H7 (cell line): Measurements from ENCODE around the gene FH. TPM values are rescaled to one million over a fixed set of nuclear protein-coding genes. Genes with fewer than 3 reads are reported as not detected.

Experiments used
- DNase-seq: peaks from one replicate; pipeline ENCODE4 v3.0.0; 2012
- H3K27me3 ChIP-seq: 2 replicates; pipeline ENCODE4 v1.6.0; 2011; ENCODE audit warnings: mild to moderate bottlenecking, low read length; ENCODE audit not compliant: control insufficient read depth, insufficient read depth
- H3K36me3 ChIP-seq: replicated peaks from 2 replicates; pipeline ENCODE4 v1.5.1; 2011; ENCODE audit warnings: low read length; ENCODE audit not compliant: control insufficient read depth, insufficient read depth
- H3K4me3 ChIP-seq: 2 replicates; pipeline ENCODE4 v1.5.1; 2011; ENCODE audit warnings: low read depth, mild to moderate bottlenecking, control low read depth, low read length, moderate library complexity; ENCODE audit not compliant: insufficient read depth
- total RNA-seq: library from RNA; depleted of rRNA; stranded (reverse); fragments of >200 nt; shearing (Covaris generic); gene quantifications from 2 replicates; pipeline ENCODE4 v1.2.3, GENCODE V29; 2014; rRNA removed

Gene FH
- total RNA-seq, 1 experiment from 2014 or later, result 145 TPM

- Histone ChIP-seq H3K36me3 (no peaks in the 10 kb centered on the region), H3K27me3 (peaks cover 6% of the 10 kb centered on the region; the same call in 1 of the 2 replicates), H3K4me3 (no peak overlapping the region)
- DNase-seq, result no peak
Measured at GRCh38 chr1:241456743-241457142, 62.8 kb downstream of the FH start.

- DNase-seq, result no peak
- H3K36me3 ChIP-seq, result no peaks in the 10 kb centered on the region
- H3K27me3 ChIP-seq, result peaks cover 6% of the 10 kb centered on the region; the same call in 1 of the 2 replicates
- no peak overlapping the region for H3K4me3 ChIP-seq
Measured at GRCh38 chr1:241453732-241454131, 65.8 kb downstream of the FH start.

GRCh38 chr1:241451956-241452355, 67.6 kb downstream of the FH start:
- Histone ChIP-seq H3K36me3 (no peaks in the 10 kb centered on the region), H3K4me3 (no peak overlapping the region), H3K27me3 (peaks cover 4% of the 10 kb centered on the region; the same call in 1 of the 2 replicates)
- no peak for DNase-seq

Other genes starting within 250 kb of the FH start
- gene RGS7, start 162.6 kb downstream of the FH start, total RNA-seq, result 1.6 and 2.5 TPM in 2 replicates
- 0.07 and 0.14 TPM in 2 replicates for gene KMO, start 12.6 kb upstream of the FH start, total RNA-seq
- gene CHML, start 120.6 kb upstream of the FH start, total RNA-seq, result 30.4 and 47.0 TPM in 2 replicates
- 55.3 and 63.5 TPM in 2 replicates for gene OPN3, start 120.6 kb upstream of the FH start, total RNA-seq
- gene WDR64, start 132.5 kb upstream of the FH start, total RNA-seq, result not detected in 2 replicates